ENCODE results near the gene GIGYF1.

Gene GIGYF1

DNA sequence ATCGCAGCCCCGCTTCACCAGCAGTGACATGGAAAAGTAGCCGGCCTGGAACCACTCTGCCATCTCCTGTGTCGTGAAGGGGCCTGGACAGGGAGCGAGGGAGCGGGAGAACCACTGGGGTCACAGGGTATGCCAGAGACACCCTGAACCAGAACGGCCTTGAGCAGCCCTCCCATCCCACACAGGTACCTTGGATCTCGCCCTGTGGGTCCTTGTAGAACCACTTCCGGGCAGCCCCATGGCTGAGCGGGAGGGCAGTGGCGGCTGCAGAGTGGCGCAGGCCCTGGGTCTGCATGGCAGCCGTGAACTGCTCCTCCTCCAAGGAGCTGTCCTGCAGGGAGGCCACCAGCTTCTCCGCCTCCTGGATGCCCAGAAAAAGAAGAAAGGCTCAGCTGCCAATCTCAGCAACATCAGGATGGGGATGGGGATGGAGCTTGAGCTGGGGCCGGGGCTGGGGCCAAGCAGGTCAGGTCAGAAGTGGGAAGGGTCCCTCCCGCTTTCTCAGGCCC is 9.5 kb downstream of the GIGYF1 start:
- no peak for DNase-seq (ENCODE audit: low read depth, low spot score)

DNA sequence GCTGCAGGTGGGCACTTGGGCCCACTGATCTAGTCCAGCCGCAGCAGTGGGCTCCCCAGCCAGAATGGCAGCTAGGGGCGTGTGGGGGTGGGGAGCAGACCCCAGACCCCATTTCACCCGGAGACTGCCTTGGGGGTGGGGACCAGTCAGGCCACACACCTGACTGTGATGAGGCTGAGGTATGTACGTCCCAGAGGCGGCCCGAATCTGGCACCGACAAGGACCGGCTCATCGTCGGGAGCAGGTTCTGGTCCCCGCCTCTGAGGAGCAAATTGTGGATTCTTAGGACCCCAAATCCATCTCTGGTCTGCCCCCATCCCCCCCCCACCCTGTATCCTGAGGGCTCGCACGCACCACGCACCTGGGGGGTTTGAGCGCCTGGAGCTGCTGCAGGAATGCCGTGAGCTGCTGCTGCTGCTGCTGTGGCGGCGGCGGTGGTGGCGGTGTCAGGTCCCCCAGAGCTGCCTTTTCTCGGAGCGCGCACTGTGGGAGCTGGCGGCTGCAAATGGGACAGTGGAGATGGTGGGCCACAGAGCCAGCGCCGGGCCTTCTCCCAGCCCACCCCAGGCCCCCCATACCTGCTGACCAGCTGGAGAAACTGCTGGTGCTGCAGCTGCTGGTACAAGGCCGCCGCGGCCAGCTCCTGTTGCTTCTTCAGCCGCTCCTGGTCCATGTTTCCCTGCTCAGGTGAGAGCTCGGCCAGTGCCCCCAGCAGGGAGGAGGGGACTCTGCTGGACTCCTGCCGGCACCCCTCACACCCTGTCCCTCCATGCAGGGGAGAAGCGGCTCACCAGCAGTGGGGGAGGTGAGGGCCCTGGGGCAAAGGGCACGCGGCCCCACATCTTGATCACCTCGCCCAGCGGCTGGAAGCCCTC is 10.2 kb downstream of the GIGYF1 start:
- no peak for DNase-seq (ENCODE audit: low read depth, low spot score)

DNA sequence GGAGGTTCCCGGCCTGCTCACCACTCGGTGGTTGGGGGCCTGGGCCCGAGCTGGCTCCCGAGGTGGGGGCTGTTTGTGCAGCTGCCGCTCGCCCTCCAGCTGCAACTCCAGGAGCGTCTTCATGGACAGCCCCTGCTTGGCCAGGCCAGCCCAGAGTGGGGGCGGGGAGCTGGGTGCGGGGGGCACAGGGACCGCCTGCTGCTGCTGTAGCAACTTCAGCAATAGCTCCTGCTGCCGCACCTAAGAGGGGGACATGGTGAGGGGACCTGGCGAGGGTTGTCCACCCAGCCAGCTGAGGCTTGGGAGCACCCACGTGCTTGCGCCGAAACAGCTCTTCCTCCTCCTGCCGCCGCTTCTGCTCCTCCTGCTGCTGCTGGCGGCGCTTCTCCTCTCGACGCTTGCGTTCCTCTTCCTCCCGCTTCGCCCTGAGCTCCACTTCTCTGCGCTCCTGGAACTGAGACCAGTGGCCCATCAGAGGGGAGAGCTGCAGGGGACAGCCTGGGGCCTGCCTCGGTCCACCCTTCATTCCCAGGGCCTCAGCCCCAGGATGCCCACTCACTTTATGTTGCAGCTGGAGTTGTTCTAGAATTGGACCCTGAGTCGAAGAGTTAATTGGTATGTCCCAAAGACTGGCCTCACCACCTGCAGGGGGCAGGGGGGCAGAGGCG is 10.9 kb downstream of the GIGYF1 start:
- no peak for DNase-seq (ENCODE audit: low read depth, low spot score)

DNA sequence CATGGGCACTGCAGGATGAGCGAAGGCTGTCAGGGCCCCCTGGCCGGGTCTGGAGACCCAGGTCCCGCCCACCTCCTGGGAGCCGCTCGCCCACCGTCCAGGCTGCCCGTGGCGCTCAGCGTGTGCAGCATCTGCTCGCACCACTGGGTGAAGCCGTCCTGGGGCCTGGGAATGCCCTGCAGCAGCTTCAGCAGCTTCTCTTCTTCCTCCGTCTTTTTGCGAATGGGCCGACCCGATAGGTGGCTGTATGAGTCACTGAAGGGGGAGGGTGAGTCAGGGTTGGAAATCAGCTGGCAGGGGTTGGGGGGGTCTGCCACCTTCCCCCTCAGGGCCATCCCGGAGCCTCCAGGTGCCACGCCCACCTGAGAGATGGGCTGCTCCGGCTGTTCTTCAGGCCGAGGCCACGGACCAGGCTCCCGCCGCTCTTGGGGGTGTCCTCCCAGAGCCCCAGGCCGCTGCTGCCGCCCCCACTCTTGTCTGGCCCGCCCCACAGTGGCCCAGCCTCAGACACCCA is 11.8 kb downstream of the GIGYF1 start:
- no peak for DNase-seq (ENCODE audit: low read depth, low spot score)

DNA sequence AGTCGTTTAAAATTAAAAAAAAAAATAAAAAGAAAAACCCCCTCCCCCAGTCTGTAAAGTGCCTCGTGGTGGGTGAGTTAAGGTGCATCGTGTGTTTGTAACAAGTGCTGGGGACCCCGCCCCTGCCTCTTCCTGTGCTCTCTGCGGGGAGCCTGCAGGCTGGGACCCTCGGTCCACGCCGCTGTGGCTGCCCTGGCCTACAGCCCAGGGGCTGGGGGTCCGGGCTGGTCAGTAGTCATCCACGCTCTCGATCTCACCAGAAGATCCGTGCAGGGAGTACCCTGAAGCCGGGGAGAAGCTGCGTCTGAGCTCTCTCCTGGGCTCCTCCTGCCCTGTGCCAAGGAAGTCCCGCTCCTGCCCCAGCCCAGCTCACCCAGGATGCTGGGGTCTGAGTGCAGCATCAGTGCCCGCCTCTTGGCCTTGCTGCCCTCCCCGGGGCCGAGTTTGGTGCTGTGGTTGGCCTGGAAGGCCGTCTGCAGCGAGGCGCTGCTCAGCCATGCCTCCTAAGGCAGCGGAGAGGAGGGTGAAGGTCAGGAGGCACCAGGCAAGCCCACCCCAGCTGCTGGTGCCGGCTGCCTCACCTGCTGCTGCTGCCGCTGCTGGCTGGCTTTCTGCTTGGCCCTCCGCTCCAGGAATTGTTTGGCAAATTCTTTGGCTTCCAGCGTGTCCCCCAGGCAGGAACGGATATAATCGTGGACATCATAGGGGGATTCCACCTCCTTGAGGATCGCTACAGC is 12.4 kb downstream of the GIGYF1 start:
- no peak for DNase-seq (ENCODE audit: low read depth, low spot score)

DNA sequence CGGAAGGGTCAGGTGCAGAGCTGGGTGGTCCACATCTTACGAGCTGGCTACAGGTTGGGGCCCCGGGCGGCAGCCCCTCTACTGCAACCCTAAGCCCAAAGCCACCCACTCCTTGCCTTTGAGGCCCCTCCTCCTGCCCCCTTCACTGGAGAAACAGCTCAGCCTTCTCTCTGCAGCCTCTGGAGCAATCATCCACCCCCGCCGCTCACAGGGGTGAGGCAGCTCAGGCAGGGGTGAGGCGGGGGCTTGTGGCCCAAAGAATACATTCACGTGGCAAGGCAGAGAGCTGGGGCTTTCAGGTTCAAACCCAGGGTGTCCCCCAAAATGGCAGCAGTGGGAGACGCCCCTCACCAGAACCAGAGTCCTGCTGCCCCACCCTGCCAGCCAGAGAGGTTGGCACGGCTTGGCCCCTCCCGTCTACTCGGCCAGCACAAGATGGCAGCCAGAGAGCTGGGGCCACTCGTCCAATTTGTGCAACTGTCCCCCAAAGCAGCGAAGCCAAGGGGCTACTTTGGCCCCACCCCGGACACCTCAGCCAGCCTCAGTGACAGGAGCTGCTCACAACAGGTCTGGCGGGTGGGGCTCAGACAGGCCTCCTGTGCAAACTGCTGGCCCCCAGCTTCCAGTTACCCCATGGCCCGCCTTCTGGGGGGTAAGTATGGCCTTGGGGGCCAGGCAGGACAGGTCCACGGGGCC is 13.3 kb downstream of the GIGYF1 start:
- DNase-seq (ENCODE audit: low read depth, low spot score): no peak

DNA sequence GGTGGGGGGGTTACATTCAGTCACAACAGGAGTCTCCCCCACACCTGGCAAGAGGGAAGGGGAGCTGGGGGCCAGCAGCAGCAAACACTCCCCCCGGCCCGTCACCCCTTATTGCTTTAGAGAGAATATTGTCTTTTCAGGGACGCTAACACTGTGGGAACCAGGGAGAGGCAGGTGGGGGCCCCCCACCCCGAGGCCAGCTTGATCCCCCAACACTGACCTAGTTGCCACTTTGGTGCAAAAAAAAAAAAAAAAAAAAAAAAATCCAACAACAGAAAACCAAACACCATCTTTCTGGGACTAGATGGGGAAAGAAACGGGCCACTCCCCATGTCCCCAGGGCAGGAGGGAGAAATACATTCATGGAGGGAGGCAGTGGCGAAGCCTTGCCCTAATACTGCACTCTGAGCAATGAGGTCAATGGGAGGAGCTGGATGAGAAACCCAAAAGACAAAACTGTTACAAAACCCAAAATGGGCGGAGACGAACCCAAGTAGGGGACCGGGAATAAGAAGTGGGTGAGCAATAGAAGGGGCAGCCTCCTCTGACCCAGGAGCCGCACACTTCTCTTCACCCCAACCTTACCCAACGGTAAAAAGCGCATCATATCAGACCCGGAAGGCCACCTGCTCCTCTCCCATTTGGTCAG is 14.0 kb downstream of the GIGYF1 start:
- no peak for DNase-seq (ENCODE audit: low read depth, low spot score)

DNA sequence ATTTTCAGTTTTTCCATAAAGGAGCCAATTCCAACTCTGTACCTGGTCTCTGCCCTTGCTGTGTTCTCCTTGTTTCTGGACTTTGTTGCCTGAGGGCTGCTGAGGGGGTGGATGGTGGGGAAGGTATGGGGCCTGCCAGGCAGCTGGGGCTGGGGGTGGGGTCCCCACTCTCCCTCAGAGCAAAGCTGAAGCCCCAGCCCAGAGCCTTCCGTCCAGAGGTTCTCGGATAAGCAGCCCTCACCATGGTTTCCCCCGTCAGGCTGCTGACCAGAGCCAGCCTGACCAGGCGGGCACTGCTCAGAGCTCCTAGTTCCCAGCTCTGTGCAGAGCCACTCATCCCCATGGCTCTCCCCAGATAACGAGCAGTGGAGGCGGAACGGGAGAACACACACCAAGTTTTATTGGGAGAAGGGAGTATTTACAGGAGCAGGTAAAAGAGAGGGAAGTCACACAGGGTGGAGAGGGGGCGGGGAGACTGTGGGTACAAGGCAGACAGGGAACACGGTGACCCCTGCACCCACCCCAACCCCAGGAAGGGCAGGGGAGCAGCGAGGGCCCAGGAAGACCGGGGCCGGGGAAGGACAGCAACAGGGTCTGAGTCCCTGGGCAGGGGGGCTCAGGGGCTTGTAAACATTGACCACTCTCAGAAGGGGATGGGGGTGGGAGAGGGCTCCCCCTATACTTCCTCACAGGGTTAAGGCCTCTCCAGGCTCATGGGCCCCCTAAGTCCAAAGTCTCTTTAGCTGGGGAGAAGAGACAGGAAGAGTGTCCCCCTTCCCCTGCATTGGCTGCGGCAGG is 14.7 kb downstream of the GIGYF1 start:
- DNase-seq (ENCODE audit: low read depth, low spot score): no peak

DNA sequence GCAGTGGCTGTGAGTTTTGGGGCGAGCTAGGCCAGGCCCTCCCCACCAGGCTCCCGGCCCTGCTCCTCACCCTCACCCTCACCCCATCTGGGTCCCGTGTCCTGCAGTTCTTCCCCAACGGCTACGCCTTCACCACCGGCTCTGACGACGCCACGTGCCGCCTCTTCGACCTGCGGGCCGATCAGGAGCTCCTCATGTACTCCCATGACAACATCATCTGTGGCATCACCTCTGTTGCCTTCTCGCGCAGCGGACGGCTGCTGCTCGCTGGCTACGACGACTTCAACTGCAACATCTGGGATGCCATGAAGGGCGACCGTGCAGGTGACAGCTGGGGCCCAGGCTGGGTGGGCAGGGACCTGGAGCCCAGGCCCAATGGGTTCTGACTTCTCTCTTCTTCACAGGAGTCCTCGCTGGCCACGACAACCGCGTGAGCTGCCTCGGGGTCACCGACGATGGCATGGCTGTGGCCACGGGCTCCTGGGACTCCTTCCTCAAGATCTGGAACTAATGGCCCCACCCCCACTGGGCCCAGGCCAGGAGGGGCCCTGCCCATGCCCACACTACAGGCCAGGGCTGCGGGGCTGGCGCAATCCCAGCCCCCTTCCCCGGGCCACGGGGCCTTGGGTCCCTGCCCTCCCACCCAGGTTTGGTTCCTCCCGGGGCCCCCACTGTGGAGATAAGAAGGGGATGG is 15.6 kb downstream of the GIGYF1 start:
- DNase-seq (ENCODE audit: low read depth, low spot score): no peak

DNA sequence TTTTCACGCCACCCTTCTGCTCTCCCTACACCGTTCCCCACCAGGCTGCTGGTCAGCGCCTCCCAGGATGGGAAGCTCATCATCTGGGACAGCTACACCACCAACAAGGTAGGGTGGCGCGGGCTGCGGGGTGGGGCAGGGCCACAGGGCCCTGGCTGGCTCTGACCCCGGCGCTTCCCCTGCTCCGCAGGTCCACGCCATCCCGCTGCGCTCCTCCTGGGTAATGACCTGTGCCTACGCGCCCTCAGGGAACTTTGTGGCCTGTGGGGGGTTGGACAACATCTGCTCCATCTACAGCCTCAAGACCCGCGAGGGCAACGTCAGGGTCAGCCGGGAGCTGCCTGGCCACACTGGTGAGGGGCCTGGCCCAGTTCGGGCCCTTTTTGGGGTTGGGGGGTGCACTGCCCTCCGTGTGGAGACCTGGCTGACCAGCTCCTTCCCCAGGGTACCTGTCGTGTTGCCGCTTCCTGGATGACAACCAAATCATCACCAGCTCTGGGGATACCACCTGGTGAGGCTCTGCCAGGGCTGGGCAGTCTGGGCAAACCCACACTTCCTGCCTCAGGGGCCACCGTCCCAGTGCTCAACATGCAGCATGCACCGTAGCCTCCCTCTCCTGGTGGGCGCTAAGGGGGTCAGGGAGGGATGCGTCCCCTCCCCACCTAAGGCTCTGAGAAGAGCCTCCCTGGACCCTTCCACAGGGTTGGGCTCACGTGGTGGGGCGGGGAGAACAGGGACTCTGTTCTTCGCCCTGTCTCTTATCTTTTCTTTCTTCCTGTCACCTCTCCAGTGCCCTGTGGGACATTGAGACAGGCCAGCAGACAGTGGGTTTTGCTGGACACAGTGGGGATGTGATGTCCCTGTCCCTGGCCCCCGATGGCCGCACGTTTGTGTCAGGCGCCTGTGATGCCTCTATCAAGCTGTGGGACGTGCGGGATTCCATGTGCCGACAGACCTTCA is 16.5 kb downstream of the GIGYF1 start:
- DNase-seq (ENCODE audit: low read depth, low spot score): no peak

DNA sequence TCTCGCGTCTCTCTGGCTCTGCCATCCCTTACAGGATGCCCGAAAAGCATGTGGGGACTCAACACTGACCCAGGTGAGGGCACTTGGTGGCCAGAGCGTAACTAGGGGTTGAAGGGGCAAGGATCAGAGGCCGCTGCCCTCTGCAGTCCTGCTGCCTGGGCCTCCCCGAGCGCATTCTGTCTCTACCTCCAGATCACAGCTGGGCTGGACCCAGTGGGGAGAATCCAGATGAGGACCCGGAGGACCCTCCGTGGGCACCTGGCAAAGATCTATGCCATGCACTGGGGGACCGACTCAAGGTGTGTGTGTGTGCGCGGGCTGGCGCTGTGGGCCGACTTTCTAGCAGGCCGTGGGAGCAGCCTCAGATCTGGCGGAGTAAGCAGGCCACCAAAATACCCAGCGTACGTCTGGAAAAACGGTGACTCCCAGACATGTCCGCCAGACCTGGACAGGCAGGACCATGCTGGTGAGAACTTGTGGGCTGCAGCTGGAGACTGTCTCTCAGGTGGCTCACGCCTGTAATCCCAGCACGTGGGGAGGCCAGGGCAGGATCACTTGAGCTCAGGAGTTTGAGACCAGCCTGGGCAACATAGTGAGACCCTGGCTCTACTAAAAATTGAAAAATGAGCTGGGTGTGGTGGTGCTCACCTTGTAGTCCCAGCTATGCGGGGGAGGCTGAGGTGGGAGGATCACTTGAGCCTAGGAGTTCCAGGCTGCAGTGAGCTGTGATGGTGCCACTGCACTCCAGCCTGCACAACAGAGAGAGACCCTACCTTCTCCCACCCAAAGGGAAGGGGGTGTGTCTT is 17.3 kb downstream of the GIGYF1 start:
- no peak for DNase-seq (ENCODE audit: low read depth, low spot score)

DNA sequence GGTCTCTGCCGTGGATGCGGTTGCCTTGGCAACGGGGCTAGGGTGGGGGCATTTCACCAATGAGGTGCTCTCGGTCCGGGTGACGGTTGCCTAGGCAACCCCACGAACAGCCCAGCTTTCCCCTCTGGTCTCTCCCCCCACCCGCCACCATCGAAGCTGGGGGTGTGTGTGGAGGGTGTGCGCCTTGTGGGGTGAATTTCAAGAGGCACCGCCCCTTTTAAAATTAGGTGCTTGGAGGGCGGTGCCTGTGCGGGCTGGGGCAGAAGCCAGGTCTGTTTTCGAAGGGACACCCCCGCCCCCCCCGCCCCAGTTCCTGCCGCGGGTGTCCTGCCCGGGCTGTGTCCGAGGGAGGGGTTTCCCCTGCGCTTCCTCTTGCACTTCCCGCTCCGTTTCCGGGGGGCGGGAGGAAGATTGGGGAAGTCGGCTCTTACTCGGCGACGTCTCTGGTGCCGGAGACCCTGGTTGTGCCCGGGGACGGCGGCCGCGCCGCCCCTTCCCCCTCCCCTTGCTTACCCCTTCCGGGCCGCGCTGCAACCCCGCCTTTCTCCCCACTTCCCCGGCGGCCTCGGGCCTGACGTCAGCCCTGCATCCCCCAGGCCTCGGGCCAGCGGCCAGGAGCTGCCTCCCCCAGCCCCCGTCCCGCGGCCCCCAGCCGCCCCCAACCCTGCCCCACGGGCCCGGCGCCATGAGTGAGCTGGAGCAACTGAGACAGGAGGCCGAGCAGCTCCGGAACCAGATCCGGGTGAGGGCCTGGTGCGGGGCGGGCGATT is 18.3 kb downstream of the GIGYF1 start:
- peak; percentile 76 for DNase-seq (ENCODE audit: low read depth, low spot score)

DNA sequence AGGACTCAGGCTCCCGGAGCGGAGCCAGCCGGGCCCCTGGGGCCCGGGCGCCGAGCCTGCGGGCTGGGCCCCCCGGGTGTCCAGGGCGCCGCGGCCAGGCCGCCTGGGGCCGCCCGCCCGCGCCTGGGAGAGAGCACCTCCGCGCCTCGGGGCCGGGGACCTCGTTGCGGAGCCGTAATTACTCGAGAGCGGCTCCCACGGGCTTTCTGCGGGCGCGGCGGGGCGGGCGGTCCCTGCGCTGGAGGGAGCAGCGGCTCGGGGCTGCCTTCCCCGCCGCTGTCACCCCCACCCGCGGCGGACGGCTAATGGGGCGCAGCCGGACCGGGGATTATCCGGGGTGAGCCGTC is 19.0 kb downstream of the GIGYF1 start:
- DNase-seq (ENCODE audit: low read depth, low spot score): no peak

DNA sequence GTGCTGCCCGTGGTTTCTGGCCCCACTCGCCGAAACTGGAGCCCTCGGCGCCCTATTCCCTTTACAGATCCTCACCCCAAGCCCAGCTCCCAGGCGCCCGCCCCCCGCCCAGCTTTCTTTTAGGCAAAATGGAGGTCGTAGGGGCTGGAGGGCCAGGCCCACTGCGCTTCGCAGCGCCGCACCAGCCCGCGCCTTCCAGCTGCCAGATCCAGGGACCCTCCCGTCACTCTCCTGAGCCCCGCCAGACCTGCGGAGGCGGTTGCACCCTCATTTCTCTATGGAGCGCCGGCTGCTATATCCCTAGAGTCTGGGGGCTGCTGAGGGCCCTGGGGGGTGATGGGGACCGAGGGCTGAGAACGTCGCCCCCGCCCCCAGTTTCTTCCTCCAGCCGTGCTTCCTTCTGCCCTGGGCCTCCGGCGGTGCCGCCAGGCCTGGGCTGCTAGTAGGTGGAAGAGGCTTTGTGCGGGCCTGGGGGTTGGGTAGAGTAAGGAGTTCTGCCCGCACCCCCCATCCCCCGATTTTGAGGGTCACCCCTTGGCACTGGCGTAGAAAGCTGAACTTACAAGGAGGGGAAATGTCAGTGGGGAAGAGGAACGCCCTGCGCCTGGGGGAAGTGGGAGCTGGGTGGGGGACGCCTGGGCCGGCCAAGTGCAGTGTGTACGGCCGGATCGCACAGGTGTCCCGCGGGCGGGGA is 19.5 kb downstream of the GIGYF1 start:
- DNase-seq (ENCODE audit: low read depth, low spot score): no peak

DNA sequence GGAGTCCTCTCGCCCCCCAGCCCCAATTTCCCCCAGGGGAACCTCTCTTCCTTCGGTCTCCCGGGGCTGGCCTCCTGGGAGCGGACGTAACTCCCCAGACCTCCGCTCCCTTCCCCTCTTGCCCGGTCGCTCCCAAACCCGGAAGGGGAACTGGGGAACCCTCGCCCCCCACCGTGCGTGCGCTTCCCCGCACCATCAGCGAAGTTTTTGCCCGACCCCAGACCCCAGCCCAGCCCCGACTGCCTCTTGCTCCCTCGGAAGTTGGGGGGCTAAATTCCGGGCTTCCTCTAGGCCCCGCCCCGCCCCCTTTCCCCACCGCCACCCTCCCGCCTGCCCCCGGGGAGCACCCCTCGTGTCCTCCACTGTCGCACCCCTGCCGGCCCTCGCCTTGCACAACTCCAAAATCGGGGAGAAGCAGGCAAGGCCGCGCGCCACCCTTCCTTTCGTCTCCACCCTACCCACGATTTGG is 20.1 kb downstream of the GIGYF1 start:
- no peak for DNase-seq (ENCODE audit: low read depth, low spot score)

DNA sequence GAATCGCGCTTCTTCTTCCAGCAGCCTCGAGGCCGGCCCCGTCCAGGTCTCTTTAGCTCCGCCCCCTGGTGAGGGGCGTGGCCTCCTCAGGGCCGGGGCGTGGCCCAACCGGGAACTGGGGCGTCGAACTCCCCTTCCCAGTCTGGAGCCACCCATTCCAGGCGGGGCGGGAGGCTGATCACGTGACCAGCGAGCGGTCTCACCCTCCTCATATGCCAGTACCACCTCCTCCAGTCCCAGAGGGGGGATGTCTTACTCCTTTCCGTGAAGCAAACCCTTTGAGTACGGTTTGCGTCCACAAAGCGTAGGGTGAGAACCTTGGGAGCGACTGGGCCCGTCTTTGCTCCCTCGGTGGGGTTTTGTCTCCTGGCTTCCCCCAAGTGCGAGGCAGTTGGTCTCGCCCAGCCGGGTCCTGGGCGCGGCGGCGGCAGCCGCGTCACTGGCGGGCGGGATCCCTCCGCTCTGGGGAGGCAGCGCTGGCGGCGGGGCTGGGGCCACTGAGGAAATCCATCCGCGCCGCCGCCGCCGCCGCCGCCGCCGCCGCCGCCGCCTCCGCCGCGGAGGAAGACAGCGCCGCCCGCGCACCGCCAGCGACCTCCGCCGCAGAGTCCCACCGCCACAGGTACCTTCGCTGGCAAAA is 20.6 kb downstream of the GIGYF1 start, which contains the start of gene GNB2:
TSS of gene GNB2 (plus strand) at position 439 of the 640 bp plus-strand sequence. CDS start 2,526 bp downstream, outside the sequence.
- peak; percentile 93 for DNase-seq (ENCODE audit: low read depth, low spot score)
